ENCODE measurements around the gene LRRC42. TPM values are rescaled to one million over a fixed set of nuclear protein-coding genes. Genes with fewer than 3 reads are reported as not detected.
"Not testable (repeated sequence)": the region's sequence is repeated elsewhere in the genome, so short reads cannot be mapped to it uniquely, and the experiment has no call there.

LRRC42 gene
- total RNA-seq, 1 experiment from 2014 or later, result 20.4 TPM

- in situ Hi-C loops (cut with HindIII; ENCODE audit: low pct_unique_long_range_greater_than_20kb, low sequenced_read_pairs), result no loop called here
- DNase-seq (ENCODE audit: low read depth, low spot score), result no peak
Observed at GRCh38 chr1:53957194-53957818, 11.2 kb downstream of the LRRC42 start.

GRCh38 chr1:53959664-53960250 lies 13.6 kb downstream of the LRRC42 start:
- DNase-seq (ENCODE audit: low read depth, low spot score), result peak; percentile 51
- in situ Hi-C loops (cut with HindIII; ENCODE audit: low pct_unique_long_range_greater_than_20kb, low sequenced_read_pairs), result no loop called here

- in situ Hi-C loops (cut with HindIII; ENCODE audit: low pct_unique_long_range_greater_than_20kb, low sequenced_read_pairs), result no loop called here
- DNase-seq (ENCODE audit: low read depth, low spot score), result no peak
Observed at GRCh38 chr1:53962395-53962794, 16.2 kb downstream of the LRRC42 start.

- no peak for DNase-seq (ENCODE audit: low read depth, low spot score)
- in situ Hi-C loops (cut with HindIII; ENCODE audit: low pct_unique_long_range_greater_than_20kb, low sequenced_read_pairs), result no loop called here
Observed at GRCh38 chr1:53963460-53963859, 17.3 kb downstream of the LRRC42 start.

GRCh38 chr1:53964109-53964508 lies 18.0 kb downstream of the LRRC42 start:
- in situ Hi-C loops (cut with HindIII; ENCODE audit: low pct_unique_long_range_greater_than_20kb, low sequenced_read_pairs), result no loop called here
- no peak for DNase-seq (ENCODE audit: low read depth, low spot score)

- in situ Hi-C loops (cut with HindIII; ENCODE audit: low pct_unique_long_range_greater_than_20kb, low sequenced_read_pairs), result no loop called here
- DNase-seq (ENCODE audit: low read depth, low spot score), result no peak
Observed at GRCh38 chr1:53966794-53967193, 20.6 kb downstream of the LRRC42 start.

- in situ Hi-C loops (cut with HindIII; ENCODE audit: low pct_unique_long_range_greater_than_20kb, low sequenced_read_pairs), result no loop called here
- peak; percentile 22 for DNase-seq (ENCODE audit: low read depth, low spot score)
Observed at GRCh38 chr1:53967409-53968124, 21.4 kb downstream of the LRRC42 start.

- in situ Hi-C loops (cut with HindIII; ENCODE audit: low pct_unique_long_range_greater_than_20kb, low sequenced_read_pairs), result no loop called here
Observed at GRCh38 chr1:53968125-53968513, 22.0 kb downstream of the LRRC42 start.

GRCh38 chr1:53969323-53969722 lies 23.2 kb downstream of the LRRC42 start:
- in situ Hi-C loops (cut with HindIII; ENCODE audit: low pct_unique_long_range_greater_than_20kb, low sequenced_read_pairs), result not testable (repeated sequence)

More at GRCh38 chr1:53968125-53968513, 22.0 kb downstream of the LRRC42 start:
- DNase-seq (ENCODE audit: low read depth, low spot score), result no peak

GRCh38 chr1:53971718-53972117 lies 25.6 kb downstream of the LRRC42 start:
- in situ Hi-C loops (cut with HindIII; ENCODE audit: low pct_unique_long_range_greater_than_20kb, low sequenced_read_pairs), result no loop called here
- DNase-seq (ENCODE audit: low read depth, low spot score), result no peak

More at GRCh38 chr1:53969323-53969722, 23.2 kb downstream of the LRRC42 start:
- DNase-seq (ENCODE audit: low read depth, low spot score), result not testable (repeated sequence)

GRCh38 chr1:53975861-53976260 lies 29.7 kb downstream of the LRRC42 start:
- in situ Hi-C loops (cut with HindIII; ENCODE audit: low pct_unique_long_range_greater_than_20kb, low sequenced_read_pairs), result no loop called here
- no peak for DNase-seq (ENCODE audit: low read depth, low spot score)

GRCh38 chr1:53979712-53980450 lies 33.7 kb downstream of the LRRC42 start:
- DNase-seq (ENCODE audit: low read depth, low spot score), result no peak
- in situ Hi-C loops (cut with HindIII; ENCODE audit: low pct_unique_long_range_greater_than_20kb, low sequenced_read_pairs), result no loop called here

GRCh38 chr1:53981220-53981619 lies 35.1 kb downstream of the LRRC42 start:
- in situ Hi-C loops (cut with HindIII; ENCODE audit: low pct_unique_long_range_greater_than_20kb, low sequenced_read_pairs), result no loop called here
- no peak for DNase-seq (ENCODE audit: low read depth, low spot score)

- in situ Hi-C loops (cut with HindIII; ENCODE audit: low pct_unique_long_range_greater_than_20kb, low sequenced_read_pairs), result no loop called here
- peak; percentile 35 for DNase-seq (ENCODE audit: low read depth, low spot score)
Observed at GRCh38 chr1:53982034-53982762, 36.0 kb downstream of the LRRC42 start.

- DNase-seq (ENCODE audit: low read depth, low spot score), result no peak
- in situ Hi-C loops (cut with HindIII; ENCODE audit: low pct_unique_long_range_greater_than_20kb, low sequenced_read_pairs), result no loop called here
Observed at GRCh38 chr1:53982763-53983104, 36.6 kb downstream of the LRRC42 start.

GRCh38 chr1:53984726-53985125 lies 38.6 kb downstream of the LRRC42 start:
- in situ Hi-C loops (cut with HindIII; ENCODE audit: low pct_unique_long_range_greater_than_20kb, low sequenced_read_pairs), result no loop called here
- peak; percentile 55 for DNase-seq (ENCODE audit: low read depth, low spot score)

- DNase-seq (ENCODE audit: low read depth, low spot score), result no peak
- in situ Hi-C loops (cut with HindIII; ENCODE audit: low pct_unique_long_range_greater_than_20kb, low sequenced_read_pairs), result no loop called here
Observed at GRCh38 chr1:53986458-53986857, 40.3 kb downstream of the LRRC42 start.

- no peak for DNase-seq (ENCODE audit: low read depth, low spot score)
- in situ Hi-C loops (cut with HindIII; ENCODE audit: low pct_unique_long_range_greater_than_20kb, low sequenced_read_pairs), result no loop called here
Observed at GRCh38 chr1:53987880-53988279, 41.7 kb downstream of the LRRC42 start.
